Endothelial cell of umbilical vein (primary cell): ENCODE results near the gene TBX18.

ENCODE experiments used
- POLR2A ChIP-seq: IDR thresholded peaks from 2 replicates; pipeline ENCODE4 v1.6.1; 2012; ENCODE audit warnings: low read depth, mild to moderate bottlenecking, control low read depth, low read length
- POLR2AphosphoS5 ChIP-seq: IDR thresholded peaks from 2 replicates; pipeline ENCODE4 v1.6.1; 2012; ENCODE audit warnings: low read depth, mild to moderate bottlenecking, control low read depth, low read length, moderate library complexity; ENCODE audit not compliant: insufficient read depth
- TF ChIP-seq, protein P1 (sequence below), 2 donors: IDR thresholded peaks; 1 replicate in 1 of 2; 2 replicates in 1 of 2; pipeline ENCODE4 v1.5.1; 2011; ENCODE audit warnings: low read length in 2 of 2, mild to moderate bottlenecking in 2 of 2, moderate library complexity in 2 of 2, control low read depth in 1 of 2, inconsistent platforms in 1 of 2, low read depth in 1 of 2; ENCODE audit not compliant: insufficient read depth in 1 of 2; ENCODE audit errors: extremely low read depth in 1 of 2

DNA sequence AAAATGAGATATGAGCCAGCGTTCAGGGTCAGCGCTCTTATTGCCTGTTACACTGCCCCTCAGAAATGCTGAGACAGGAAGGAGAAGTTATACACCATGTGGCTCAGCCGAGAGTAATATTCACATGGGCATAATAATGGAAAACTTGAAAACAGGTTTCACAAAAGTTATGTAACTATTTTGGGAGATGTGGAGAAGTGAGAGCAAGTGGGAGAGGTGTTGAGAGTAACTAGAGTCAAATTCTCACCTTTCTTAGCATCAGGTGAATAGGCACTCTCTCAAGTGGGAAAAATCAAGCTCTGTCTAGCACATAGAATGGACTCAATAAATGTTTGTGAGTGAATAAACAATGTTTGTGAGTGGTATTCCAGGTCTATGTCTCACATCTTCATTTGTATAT, 94.5 kb downstream of the TBX18 start:
- TF ChIP-seq POLR2A (no peak), POLR2AphosphoS5 (no peak)
- TF ChIP-seq, protein P1, sequence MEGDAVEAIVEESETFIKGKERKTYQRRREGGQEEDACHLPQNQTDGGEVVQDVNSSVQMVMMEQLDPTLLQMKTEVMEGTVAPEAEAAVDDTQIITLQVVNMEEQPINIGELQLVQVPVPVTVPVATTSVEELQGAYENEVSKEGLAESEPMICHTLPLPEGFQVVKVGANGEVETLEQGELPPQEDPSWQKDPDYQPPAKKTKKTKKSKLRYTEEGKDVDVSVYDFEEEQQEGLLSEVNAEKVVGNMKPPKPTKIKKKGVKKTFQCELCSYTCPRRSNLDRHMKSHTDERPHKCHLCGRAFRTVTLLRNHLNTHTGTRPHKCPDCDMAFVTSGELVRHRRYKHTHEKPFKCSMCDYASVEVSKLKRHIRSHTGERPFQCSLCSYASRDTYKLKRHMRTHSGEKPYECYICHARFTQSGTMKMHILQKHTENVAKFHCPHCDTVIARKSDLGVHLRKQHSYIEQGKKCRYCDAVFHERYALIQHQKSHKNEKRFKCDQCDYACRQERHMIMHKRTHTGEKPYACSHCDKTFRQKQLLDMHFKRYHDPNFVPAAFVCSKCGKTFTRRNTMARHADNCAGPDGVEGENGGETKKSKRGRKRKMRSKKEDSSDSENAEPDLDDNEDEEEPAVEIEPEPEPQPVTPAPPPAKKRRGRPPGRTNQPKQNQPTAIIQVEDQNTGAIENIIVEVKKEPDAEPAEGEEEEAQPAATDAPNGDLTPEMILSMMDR (IDR thresholded peaks at IDR 0.05; ENCODE audit: extremely low read depth in 1 of 2, insufficient read depth in 1 of 2, low read depth in 1 of 2, low read length in 2 of 2): no peak
